Progenitor cell of endocrine pancreas (in vitro differentiated cells): ENCODE results near the gene TMEM248. TPM values are rescaled to one million over a fixed set of nuclear protein-coding genes. Genes with fewer than 3 reads are reported as not detected.
A peak's percentile ranks its signal among the peaks of the same experiment; 100 is the strongest.

Source experiments
- DNase-seq: peaks from one replicate; pipeline ENCODE4 v3.0.0; 2021; ENCODE audit warnings: low spot score; ENCODE audit not compliant: unreplicated experiment
- H3K27ac Mint-ChIP-seq: 2 replicates; pipeline ENCODE4 v1.8.0; 2021; ENCODE audit warnings: mild to moderate bottlenecking, moderate library complexity, mixed read lengths
- H3K27me3 Mint-ChIP-seq: 2 replicates; pipeline ENCODE4 v1.8.0; 2021; ENCODE audit warnings: mixed read lengths
- H3K36me3 Mint-ChIP-seq: 2 replicates; pipeline ENCODE4 v1.8.0; 2022; ENCODE audit warnings: mixed read lengths; ENCODE audit not compliant: insufficient read depth
- H3K4me1 Mint-ChIP-seq: 2 replicates; pipeline ENCODE4 v1.8.0; 2021; ENCODE audit warnings: low read depth, mixed read lengths
- H3K4me3 Mint-ChIP-seq: 2 replicates; pipeline ENCODE4 v1.8.0; 2021; ENCODE audit warnings: low read depth, mild to moderate bottlenecking, moderate library complexity, mixed read lengths
- H3K9me3 Mint-ChIP-seq: 2 replicates; pipeline ENCODE4 v1.8.0; 2021; ENCODE audit warnings: low read depth, mixed read lengths
- total RNA-seq: library from RNA; stranded (reverse); gene quantifications from 2 replicates; pipeline ENCODE4 v1.2.1, GENCODE V29; 2021
- TF ChIP-seq, protein P1 (sequence below): fragments of 200-600 bp; sonication (generic); IDR thresholded peaks from one replicate; pipeline ENCODE4 v1.5.0; 2021; ENCODE audit warnings: antibody characterized with exemption, mild to moderate bottlenecking; ENCODE audit not compliant: unreplicated experiment

TMEM248 gene
- total RNA-seq, 1 donor from 2014 or later: 77.2 TPM

DNA sequence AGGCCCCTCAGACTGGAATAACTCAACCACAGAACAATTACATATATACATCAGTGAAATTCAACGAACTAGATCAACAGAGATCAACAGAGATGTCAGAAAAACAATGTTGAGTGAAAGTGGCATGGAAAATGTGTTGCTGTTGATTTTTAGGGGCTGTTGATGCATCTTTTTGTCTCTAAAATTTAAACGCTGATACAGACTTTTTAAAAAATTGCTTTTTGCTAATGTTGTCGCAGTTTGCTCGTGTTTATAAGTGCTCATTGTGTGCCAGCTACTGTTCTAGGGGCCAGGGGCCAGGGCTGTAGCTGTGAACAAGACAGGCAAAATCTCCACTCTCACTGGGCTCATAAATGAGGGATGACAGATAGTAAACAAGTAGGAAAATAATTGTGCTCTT lies 18.3 kb downstream of the TMEM248 start:
- TF ChIP-seq, protein P1, sequence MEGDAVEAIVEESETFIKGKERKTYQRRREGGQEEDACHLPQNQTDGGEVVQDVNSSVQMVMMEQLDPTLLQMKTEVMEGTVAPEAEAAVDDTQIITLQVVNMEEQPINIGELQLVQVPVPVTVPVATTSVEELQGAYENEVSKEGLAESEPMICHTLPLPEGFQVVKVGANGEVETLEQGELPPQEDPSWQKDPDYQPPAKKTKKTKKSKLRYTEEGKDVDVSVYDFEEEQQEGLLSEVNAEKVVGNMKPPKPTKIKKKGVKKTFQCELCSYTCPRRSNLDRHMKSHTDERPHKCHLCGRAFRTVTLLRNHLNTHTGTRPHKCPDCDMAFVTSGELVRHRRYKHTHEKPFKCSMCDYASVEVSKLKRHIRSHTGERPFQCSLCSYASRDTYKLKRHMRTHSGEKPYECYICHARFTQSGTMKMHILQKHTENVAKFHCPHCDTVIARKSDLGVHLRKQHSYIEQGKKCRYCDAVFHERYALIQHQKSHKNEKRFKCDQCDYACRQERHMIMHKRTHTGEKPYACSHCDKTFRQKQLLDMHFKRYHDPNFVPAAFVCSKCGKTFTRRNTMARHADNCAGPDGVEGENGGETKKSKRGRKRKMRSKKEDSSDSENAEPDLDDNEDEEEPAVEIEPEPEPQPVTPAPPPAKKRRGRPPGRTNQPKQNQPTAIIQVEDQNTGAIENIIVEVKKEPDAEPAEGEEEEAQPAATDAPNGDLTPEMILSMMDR: no peak
- H3K4me1 Mint-ChIP-seq: no peaks in the 10 kb centered on the region
- H3K4me3 Mint-ChIP-seq: no peak overlapping the region
- peaks cover 24% of the 10 kb centered on the region for H3K36me3 Mint-ChIP-seq
- no peaks in the 10 kb centered on the region for H3K27me3 Mint-ChIP-seq
- peak overlapping the region; percentile 60 for H3K27ac Mint-ChIP-seq
- DNase-seq: no peak
- peaks cover 12% of the 10 kb centered on the region for H3K9me3 Mint-ChIP-seq

- no peak for DNase-seq
- TF ChIP-seq, protein P1: no peak
- H3K4me3 Mint-ChIP-seq: no peak overlapping the region
- H3K27ac Mint-ChIP-seq: no peak overlapping the region
- peaks cover 21% of the 10 kb centered on the region for H3K36me3 Mint-ChIP-seq
- no peaks in the 10 kb centered on the region for H3K27me3 Mint-ChIP-seq
- H3K4me1 Mint-ChIP-seq: no peaks in the 10 kb centered on the region
- no peaks in the 10 kb centered on the region for H3K9me3 Mint-ChIP-seq
These were observed 25.5 kb downstream of the TMEM248 start for GRCh38 chr7:66946545-66946944.

- Mint-ChIP-seq H3K27me3 (no peaks in the 10 kb centered on the region), H3K4me1 (no peaks in the 10 kb centered on the region), H3K27ac (no peak overlapping the region), H3K9me3 (no peaks in the 10 kb centered on the region), H3K36me3 (peaks cover 24% of the 10 kb centered on the region), H3K4me3 (no peak overlapping the region)
- TF ChIP-seq, protein P1: no peak
- no peak for DNase-seq
These were observed 27.6 kb downstream of the TMEM248 start for GRCh38 chr7:66948480-66949109.

- no peak overlapping the region for H3K4me3 Mint-ChIP-seq
- no peak overlapping the region for H3K27ac Mint-ChIP-seq
- no peaks in the 10 kb centered on the region for H3K4me1 Mint-ChIP-seq
- TF ChIP-seq, protein P1: no peak
- no peaks in the 10 kb centered on the region for H3K27me3 Mint-ChIP-seq
- peaks cover 17% of the 10 kb centered on the region for H3K36me3 Mint-ChIP-seq
- DNase-seq: no peak
- no peaks in the 10 kb centered on the region for H3K9me3 Mint-ChIP-seq
These were observed 29.3 kb downstream of the TMEM248 start for GRCh38 chr7:66950311-66950710.

GRCh38 chr7:66950763-66951162 lies 29.7 kb downstream of the TMEM248 start:
- H3K4me3 Mint-ChIP-seq: no peak overlapping the region
- H3K27ac Mint-ChIP-seq: no peak overlapping the region
- H3K9me3 Mint-ChIP-seq: no peaks in the 10 kb centered on the region
- no peak for DNase-seq
- no peaks in the 10 kb centered on the region for H3K4me1 Mint-ChIP-seq
- TF ChIP-seq, protein P1: no peak
- H3K27me3 Mint-ChIP-seq: no peaks in the 10 kb centered on the region
- H3K36me3 Mint-ChIP-seq: peaks cover 15% of the 10 kb centered on the region
